HepG2 (cell line): ENCODE results near the gene SND1. TPM values are rescaled to one million over a fixed set of nuclear protein-coding genes. Genes with fewer than 3 reads are reported as not detected.

Experiments
- ATAC-seq: fragments of 200-7000 bp; cut with Tn5 transposase; 3 replicates; pipeline ENCODE4 v1.9.1; 2020; ENCODE audit warnings: mild to moderate bottlenecking, moderate library complexity
- BruUV-seq: library from RNA; stranded (reverse); fragments of 400-500 nt; replicated peaks from 2 replicates; lab custom pipeline; 2021; lab: Mats Ljungman, UMichigan
- CTCF ChIA-PET: fragments of 300-600 bp; formaldehyde crosslinking; extraction: SDS; loops from one replicate; lab custom pipeline; 2021; ENCODE audit warnings: low total read pairs, inconsistent platforms, low intra/inter-chr PET ratio; lab: Yijun Ruan, JAX
- POLR2A ChIA-PET: fragments of 350-600 bp; sonication (Branson Sonifier 250); formaldehyde crosslinking; loops from one replicate; lab custom pipeline; 2020; ENCODE audit warnings: antibody characterized with exemption, inconsistent platforms; lab: Yijun Ruan, JAX
- DNase-seq: peaks from one replicate; pipeline ENCODE4 v3.0.0-alpha.2; 2015; ENCODE audit warnings: low spot score
- FAIRE-seq: peaks from 3 replicates; lab custom pipeline; 2011; peaks lifted over from hg19 to GRCh38; lab: Jason Lieb, UNC
- H2AFZ ChIP-seq: one replicate; pipeline ENCODE4 v1.6.1; 2011; ENCODE audit warnings: low read length, inconsistent platforms
- H3K27ac ChIP-seq: fragments of 300-600 bp; 3 replicates; pipeline ENCODE4 v1.8.0; 2011; ENCODE audit warnings: mixed run types, mild to moderate bottlenecking, mixed read lengths, low read length, inconsistent platforms; ENCODE audit not compliant: insufficient read depth; ENCODE audit errors: extremely low read length
- H3K27me3 ChIP-seq, 2 experiments: fragments of 200-600 bp in 1 of 2; 2 replicates in 1 of 2; 3 replicates in 1 of 2; pipeline versions ENCODE4 v1.6.0 to v1.8.0; 2011; ENCODE audit warnings: low read length in 2 of 2, mild to moderate bottlenecking in 2 of 2, moderate library complexity in 2 of 2, inconsistent platforms in 1 of 2; ENCODE audit not compliant: insufficient read depth in 2 of 2, control insufficient read depth in 1 of 2
- H3K36me3 ChIP-seq, 2 experiments: fragments of 200-600 bp in 1 of 2; replicated peaks in 1 of 2; 2 replicates in 1 of 2; 3 replicates in 1 of 2; pipeline versions ENCODE4 v1.5.1 to v1.8.0; 2011; ENCODE audit warnings: low read length in 2 of 2, inconsistent platforms in 1 of 2; ENCODE audit not compliant: insufficient read depth in 2 of 2, control insufficient read depth in 1 of 2
- H3K4me1 ChIP-seq: 2 replicates; pipeline ENCODE4 v1.5.1; 2012; ENCODE audit warnings: low read length, inconsistent platforms; ENCODE audit not compliant: insufficient read depth
- H3K4me2 ChIP-seq: 2 replicates; pipeline ENCODE4 v1.6.0; 2011; ENCODE audit warnings: low read depth, low read length, inconsistent platforms
- H3K4me3 ChIP-seq, 3 experiments: fragments of 200-600 bp in 1 of 3; sonication (generic), shearing (Covaris generic) in 1 of 3; replicated peaks in 1 of 3; 2 replicates each; pipeline ENCODE4 v1.5.1; 2011 to 2016; ENCODE audit warnings: low read length in 3 of 3, inconsistent platforms in 2 of 3, low read depth in 2 of 3, mild to moderate bottlenecking in 2 of 3, control low read depth in 1 of 3, mixed read lengths in 1 of 3; ENCODE audit not compliant: insufficient read depth in 1 of 3
- H3K79me2 ChIP-seq: one replicate; pipeline ENCODE4 v1.6.1; 2011; ENCODE audit warnings: low read length, inconsistent platforms; ENCODE audit not compliant: insufficient read depth
- H3K9ac ChIP-seq: 2 replicates; pipeline ENCODE4 v1.6.0; 2011; ENCODE audit warnings: mild to moderate bottlenecking, low read depth, low read length, inconsistent platforms; ENCODE audit not compliant: insufficient read depth
- H3K9me3 ChIP-seq: 2 replicates; pipeline ENCODE4 v1.5.1; 2012; ENCODE audit warnings: mild to moderate bottlenecking, low read length
- H4K20me1 ChIP-seq: 2 replicates; pipeline ENCODE4 v1.6.0; 2011; ENCODE audit warnings: inconsistent platforms, mild to moderate bottlenecking, low read length, moderate library complexity; ENCODE audit not compliant: insufficient read depth
- ATF7-NPFF ChIP-seq: sonication (generic); formaldehyde crosslinking; IDR thresholded peaks from 2 replicates; pipeline ENCODE4 v1.8.1; 2023; ENCODE audit warnings: mild to moderate bottlenecking, low read depth, missing genetic modification reagents, moderate library complexity
- FOXA1 ChIP-seq, 2 experiments: fragments of 450-650 bp in 1 of 2; sonication (generic) in 1 of 2; formaldehyde crosslinking in 1 of 2; IDR thresholded peaks; 2 replicates each; pipeline versions ENCODE4 v1.4.0 to v1.6.1; 2016 to 2020; ENCODE audit warnings: missing genetic modification reagents in 1 of 2
- KMT2B ChIP-seq: IDR thresholded peaks from 2 replicates; pipeline ENCODE4 v1.6.1; 2016; ENCODE audit warnings: missing genetic modification reagents, missing compliant biosample characterization
- LBX2 ChIP-seq: sonication (generic); formaldehyde crosslinking; IDR thresholded peaks from 2 replicates; pipeline ENCODE4 v1.5.0; 2020; ENCODE audit warnings: missing genetic modification reagents, mild to moderate bottlenecking, borderline replicate concordance
- ZBTB39 ChIP-seq: sonication (generic); formaldehyde crosslinking; IDR thresholded peaks from 2 replicates; pipeline ENCODE4 v1.5.0; 2020; ENCODE audit warnings: missing genetic modification reagents
- ZNF746 ChIP-seq: sonication (generic); formaldehyde crosslinking; IDR thresholded peaks from 2 replicates; pipeline ENCODE4 v1.8.0; 2022; ENCODE audit warnings: mild to moderate bottlenecking, missing genetic modification reagents
- WGBS: methylation state at CpG from one replicate; pipeline ENCODE4 v1.1.6; 2017; ENCODE audit warnings: low lambda C conversion rate; 5-methylcytosine and 5-hydroxymethylcytosine counted together
- in situ Hi-C: cut with HindIII; loops from 2 replicates; pipeline ENCODE4 v1.10.0; 2017; ENCODE audit warnings: low pct_unique_long_range_greater_than_20kb; ENCODE audit not compliant: extremely low pct_ligation_motif_present
- intact Hi-C: fragments of 100-400 bp; cut with micrococcal nuclease; formaldehyde crosslinking; loops from one replicate; pipeline ENCODE4 v1.10.0; 2022; ENCODE audit not compliant: unreplicated experiment
- polyA plus RNA-seq, 8 experiments: library from polyadenylated mRNA; depleted of rRNA in 3 of 8; stranded (reverse) in 7 of 8; unstranded in 1 of 8; fragments of >200 nt; fragmentation: Illumina TruSeq in 4 of 8; extraction: Trizol in 4 of 8; gene quantifications; 2 replicates each; pipeline versions ENCODE4 v1.2.1 to v1.2.3, GENCODE V29; 2011 to 2016; ENCODE audit warnings: low read depth in 4 of 8, missing spikeins in 1 of 8, mixed read lengths in 1 of 8; ENCODE audit not compliant: insufficient read depth in 1 of 8
- total RNA-seq, 5 experiments: library from RNA; depleted of rRNA; stranded (reverse); fragments of >200 nt; fragmentation: Illumina TruSeq; extraction: Trizol; gene quantifications; 2 replicates each; pipeline ENCODE4 v1.2.3, GENCODE V29; 2016; ENCODE audit warnings: low read depth in 1 of 5

SND1 gene
- total and polyA plus RNA-seq, 2 of the 13 experiments (the other 11 are each of a cell fraction or from before 2014, with no cell fraction given), result 110 to 182 TPM

GRCh38 chr7:128093614-128094570 lies 441.9 kb downstream of the SND1 start:
- intact Hi-C loops, result no loop called here

More at GRCh38 chr7:128093614-128094570, 441.9 kb downstream of the SND1 start:
- H3K9ac ChIP-seq, result no peak overlapping the region
- WGBS, result 95% methylated on average over 11 of the region's 14 CpGs
- in situ Hi-C loops, result no loop called here
- FAIRE-seq (no peak), ATAC-seq (no peak)
- no peaks in the 10 kb centered on the region for H4K20me1 ChIP-seq
- H3K79me2 ChIP-seq, result no peaks in the 10 kb centered on the region
- BruUV-seq, result no TSS peak
- no peak overlapping the region for H3K27ac ChIP-seq
- no peaks in the 10 kb centered on the region for H3K9me3 ChIP-seq
- no peak overlapping the region for H2AFZ ChIP-seq
- POLR2A ChIA-PET, result no interaction called here
- no peak overlapping the region for H3K4me2 ChIP-seq
- peaks cover 2% of the 10 kb centered on the region for H3K4me1 ChIP-seq
- H3K36me3 ChIP-seq, result peaks cover 21 to 55% of the 10 kb centered on the region in 2 experiments
- CTCF ChIA-PET, result no interaction called here
- no peak overlapping the region for H3K4me3 ChIP-seq
- TF ChIP-seq LBX2 (no peak), ZNF746 (CRISPR knock-in tag) (no peak), FOXA1 (IDR thresholded peaks at IDR 0.05) (no peak), FOXA1 (CRISPR knock-in tag; IDR thresholded peaks at IDR 0.05) (no peak), ZBTB39 (CRISPR knock-in tag) (no peak), KMT2B (no peak), ATF7-NPFF (CRISPR knock-in tag) (no peak)
- TF ChIP-seq, all 625 proteins: peak for 0
- DNase-seq, result no peak
- H3K27me3 ChIP-seq, result no peaks in the 10 kb centered on the region
